GM19239 (cell line): ENCODE results near the gene KLF11.
"Not testable (repeated sequence)": the region's sequence is repeated elsewhere in the genome, so short reads cannot be mapped to it uniquely, and the experiment has no call there.

Experiments
- DNase-seq: peaks from one replicate; pipeline ENCODE4 v3.0.0; 2011; ENCODE audit warnings: low spot score; ENCODE audit not compliant: insufficient read length
- FAIRE-seq: peaks from 2 replicates; lab custom pipeline; 2011; peaks lifted over from hg19 to GRCh38; lab: Jason Lieb, UNC

The KLF11 gene

GRCh38 chr2:10022445-10022844 lies 20.9 kb upstream of the KLF11 start:
- FAIRE-seq, result no peak
- DNase-seq, result no peak

DNA sequence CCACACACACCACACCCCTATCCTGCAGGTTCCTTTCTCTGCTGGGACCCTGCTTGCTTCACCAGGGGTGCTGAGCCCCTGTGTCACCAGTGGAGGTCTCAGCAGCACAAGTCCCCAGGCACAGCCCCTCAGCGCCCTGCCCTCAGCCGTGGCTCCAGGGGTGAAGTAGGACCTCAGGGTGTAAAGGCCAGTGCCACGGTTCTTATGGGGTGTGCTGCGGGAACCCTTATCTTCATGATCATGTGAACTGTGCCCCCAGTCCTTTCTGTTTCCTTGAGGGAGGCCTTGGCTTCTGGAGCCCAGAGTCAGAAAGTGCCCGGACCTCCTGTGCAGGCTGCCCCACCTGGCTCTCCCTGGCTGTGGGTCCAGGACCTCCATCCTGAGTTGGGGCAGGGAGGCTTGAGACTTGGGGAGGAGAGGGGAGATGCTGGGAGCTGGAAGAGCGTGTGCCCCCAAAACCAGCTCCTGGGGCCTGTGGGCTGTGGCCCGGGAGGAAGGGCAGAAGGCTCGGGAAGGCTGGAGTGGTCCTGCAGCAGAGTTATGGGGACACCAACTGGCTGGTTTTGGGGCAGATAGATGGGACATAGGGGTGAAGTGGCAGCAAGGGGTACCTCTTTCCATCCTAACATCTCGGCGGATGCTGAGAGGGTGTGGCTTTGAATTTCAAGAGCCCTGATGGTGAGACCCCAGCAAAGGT lies 20.2 kb upstream of the KLF11 start:
- DNase-seq (no peak), FAIRE-seq (no peak)

DNA sequence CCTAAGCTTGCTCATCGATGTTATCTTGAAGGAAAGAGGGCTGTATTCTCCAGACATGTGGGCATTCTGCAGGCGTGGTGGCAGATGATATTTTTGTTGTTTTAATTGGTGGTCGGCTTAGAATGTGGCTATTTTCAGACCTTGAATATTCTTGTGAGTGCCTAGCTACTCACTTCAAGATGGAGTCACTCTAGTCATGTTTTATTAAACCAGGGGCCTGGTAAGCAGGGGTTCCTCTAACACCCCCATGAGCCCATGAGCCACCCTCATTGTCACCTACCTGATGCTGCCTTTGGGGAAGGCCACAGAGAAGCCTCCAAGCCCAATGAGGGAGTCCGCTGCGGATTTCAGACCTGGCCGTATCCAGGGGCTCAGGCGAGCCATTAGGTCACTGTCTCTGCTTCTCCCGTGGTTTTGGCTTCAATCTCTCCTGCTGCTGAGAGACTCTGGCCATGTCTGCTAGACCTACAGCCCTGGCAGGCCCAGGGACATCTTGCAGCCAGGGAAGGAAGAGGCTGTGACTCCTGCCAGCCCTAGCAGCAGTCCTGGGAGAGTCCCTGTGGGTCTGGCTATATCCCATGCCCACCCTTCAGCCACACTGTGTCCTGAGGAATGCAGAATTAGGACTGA lies 16.3 kb upstream of the KLF11 start:
- FAIRE-seq (no peak), DNase-seq (no peak)

DNA sequence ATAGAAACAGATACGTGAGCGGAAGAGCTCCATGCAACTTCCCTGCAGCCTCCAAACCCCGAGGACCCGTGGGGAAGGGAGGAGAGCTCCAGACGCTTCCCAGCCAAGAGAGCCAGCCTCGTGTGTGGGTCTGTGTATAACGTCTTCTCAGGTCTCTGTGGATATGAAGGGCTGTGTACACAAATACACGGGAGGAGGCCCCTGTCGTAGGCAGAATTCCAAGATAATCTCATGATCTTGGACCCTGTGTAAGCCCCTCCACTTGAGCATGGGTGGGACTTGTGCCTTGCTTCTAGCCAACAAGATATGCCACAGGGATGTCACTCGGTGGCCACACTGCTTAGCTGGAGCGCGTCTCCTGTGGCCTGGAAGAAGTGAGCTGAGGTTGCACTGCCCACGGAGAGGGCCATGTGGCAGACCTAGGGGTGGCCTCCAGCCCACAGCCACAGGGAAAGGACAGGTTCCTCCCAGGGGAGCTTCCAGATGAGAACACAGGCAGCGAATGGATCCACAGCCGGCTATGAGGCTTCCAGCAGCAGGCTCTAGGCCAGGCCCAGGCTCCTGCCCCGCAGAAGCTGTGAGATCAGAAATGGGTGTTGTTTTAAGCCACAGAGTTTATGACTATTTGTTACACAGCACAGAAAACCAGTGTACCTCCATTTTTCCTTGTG lies 15.6 kb upstream of the KLF11 start:
- FAIRE-seq (no peak), DNase-seq (no peak)

DNA sequence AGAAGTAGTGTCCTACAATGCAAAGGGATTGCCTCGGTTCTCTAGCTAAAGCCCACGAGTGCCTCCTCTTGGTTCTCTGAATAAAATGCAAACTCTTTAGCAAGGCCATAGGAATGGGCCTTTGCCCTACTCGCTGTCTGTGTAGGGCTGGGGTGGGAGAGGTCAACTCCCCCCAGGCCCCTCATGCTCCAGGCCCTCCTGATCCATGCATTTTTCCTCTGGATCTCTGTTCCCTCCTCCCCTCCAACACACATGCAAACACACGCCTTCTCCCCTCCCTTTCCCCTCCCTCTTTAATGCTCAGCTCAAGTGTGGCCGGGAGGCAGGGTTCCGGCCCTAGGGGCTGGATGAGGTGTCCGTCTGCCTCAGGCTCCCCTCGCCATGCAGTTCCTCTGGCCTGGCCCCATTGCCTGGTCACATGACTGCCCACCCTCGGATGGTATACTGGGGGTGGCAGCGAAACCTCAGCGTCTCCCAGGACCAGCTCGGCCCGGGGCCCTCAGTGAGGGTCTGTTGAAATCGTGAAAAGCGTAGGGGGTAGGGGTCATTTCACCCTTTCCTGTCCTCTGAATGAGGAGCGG lies 14.9 kb upstream of the KLF11 start:
- DNase-seq (no peak), FAIRE-seq (no peak)

DNA sequence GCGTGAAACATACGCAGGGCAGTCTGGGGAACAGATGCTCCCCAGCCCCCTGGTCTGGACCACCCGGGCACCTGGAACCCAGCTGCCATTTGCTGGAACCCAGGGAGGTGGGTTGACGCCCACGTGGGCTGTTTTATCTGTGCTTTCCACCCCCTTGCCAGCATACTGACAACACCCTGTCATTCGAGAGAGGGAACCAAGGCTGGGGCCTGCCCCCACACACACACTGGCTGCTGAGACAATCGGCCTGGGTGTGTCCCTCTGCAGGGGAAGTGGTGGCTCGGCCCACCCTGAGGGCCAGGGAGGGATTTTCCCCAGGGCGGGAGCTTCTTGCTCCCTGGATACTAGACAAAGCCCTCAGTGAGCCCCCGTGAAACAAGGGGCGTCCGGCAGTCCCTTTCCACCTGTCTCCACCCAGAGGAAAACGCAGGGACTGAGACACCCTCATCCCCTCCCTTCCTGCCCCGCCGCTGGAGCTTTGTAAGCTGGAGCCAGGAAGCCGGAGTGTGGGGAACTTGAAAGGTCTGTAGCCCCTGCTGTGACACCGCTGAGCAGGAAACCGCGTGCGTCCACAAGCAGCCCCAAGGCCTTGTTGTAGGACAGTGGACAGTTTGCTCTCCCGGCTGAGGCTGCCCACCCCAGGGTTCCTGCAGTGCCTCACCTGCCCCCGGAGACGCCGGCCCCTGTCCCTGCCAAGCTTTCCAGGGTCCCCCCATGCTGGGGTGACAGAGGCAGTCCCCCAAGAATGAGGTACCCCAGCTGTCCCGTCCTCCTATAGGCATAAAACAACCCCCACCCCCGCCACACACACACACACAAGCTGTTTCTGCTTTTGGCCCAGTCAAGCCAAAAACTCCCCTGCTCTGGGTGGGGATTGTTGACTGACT lies 14.1 kb upstream of the KLF11 start:
- FAIRE-seq (peak; percentile 85), DNase-seq (no peak)

DNA sequence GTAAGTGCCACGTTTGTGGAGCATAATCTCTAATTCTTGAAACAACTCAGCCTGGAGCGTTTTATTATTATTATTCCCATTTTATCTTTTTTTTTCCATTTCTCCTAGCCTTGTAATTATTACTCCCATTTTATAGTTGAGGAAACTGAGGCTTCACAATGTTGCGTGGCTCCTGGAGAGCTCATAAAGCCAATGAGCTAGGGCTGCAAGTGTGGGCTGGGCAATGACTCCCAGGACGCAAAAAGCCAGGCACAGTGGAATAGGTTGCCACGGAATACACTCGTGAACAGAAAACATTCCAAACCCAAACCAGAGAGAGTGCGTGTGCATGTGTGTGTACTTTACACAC lies 13.5 kb upstream of the KLF11 start:
- no peak for FAIRE-seq
- DNase-seq, result no peak

GRCh38 chr2:10030311-10030736 lies 13.0 kb upstream of the KLF11 start:
- no peak for FAIRE-seq
- no peak for DNase-seq

DNA sequence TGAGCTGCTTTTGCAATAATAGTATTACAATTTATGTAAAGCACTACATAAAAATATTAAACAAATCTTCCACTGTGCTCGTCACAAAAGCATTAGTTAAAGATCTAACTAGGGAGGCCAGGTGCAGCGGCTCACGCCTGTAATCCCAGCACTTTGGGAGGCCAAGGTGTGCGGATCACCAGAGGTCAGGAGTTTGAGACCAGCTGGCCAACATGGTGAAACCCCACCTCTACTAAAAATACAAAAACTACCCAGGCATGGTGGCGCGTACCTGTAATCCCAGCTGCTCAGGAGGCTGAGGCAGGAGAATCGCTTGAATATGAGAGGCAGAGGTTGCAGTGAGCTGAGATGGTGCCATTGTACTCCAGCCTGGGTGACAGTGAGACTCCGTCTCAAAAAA lies 12.6 kb upstream of the KLF11 start:
- not testable (repeated sequence) for FAIRE-seq, DNase-seq

DNA sequence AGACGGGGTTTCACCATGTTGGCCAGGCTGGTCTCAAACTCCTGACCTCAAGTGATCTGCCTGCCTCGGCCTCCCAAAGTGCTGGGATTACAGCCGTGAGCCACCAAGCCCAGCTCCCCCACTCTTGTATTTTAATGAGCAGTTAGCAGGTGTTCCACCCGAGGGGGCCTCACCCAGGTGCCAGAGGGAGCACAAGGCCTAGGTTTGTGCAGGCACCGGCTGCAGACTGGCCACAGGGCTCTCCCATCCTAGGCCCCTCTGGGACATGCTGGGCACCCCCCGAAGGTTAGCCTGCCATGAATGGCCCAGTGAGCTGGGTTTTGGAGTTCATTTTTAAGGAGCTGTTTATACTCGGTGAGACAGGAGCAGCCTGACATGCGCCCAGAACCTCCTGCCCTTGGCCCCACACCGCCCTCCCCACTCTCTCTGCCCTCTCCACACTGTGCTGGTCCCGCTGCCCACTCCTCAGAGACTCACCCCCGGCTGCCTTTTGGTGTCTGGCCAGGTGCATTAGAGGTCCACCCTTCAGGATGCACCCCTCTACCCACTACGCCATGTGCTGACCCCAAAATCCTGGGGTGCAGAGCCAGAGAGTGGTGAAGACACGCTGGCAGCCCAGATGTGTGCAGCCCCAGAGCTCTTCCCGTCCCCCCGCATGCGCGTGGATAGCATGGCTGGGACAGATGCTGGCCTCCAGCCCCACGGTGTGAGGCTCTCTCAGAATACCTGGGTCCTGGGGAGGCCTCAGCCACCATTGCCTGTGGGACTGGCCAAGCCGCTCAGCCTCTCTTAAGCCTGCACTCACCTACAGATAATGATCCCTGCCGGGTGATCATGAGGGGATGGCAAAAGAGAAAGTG lies 11.2 kb upstream of the KLF11 start:
- DNase-seq (no peak), FAIRE-seq (no peak)

DNA sequence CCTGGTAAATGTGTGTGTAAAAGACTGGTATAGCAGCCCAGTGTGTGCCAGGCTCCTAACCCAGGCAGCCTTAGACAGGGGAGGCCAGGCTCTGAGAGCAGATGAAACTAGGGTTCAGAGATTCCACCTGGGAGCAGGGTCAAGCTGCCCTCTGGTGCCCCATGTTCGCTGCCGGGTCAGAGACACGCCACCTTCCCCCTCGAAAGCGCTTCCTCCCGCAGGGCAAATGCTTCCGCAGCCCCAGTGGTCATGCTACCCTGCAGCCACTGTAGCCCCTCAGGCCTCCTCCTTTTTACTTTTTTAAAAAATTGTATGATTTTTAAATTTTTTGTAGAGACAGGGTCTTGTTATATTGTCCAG lies 10.6 kb upstream of the KLF11 start:
- no peak for DNase-seq
- FAIRE-seq, result no peak

DNA sequence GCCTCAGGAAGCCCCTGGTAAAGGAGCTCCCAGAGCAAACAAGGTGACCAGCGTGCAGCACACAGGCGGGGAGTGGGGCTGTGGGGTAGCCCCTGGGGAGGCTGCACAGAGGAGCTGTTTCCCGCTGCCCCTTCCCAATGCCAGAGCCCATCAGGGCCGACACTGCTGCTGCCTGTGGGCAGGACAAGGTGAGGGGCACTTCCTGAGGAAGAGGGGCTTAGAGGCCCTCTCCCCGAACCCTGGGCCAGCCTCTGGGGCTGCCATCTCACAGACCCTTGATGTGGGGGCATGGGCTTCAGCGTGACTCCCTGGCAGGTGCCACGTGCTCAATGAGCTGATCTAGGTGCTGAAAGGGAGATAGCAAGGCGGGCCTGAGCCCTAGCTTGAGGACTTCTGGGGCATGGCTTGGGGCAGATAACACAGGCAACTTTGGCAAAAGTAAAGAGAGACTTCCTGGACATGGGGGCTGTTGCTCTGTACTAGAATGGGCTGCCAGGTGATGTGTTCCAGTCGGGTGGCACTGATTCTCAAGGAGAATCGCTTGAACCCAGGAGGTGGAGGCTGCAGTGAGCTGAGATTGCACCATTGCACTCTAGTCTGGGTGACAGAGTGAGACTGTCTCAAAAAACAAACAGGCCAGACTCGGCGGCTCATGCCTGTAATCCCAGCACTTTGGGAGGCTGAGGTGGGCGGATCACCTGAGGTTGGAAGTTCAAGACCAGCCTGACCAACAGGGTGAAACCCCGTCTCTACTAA lies 9.9 kb upstream of the KLF11 start:
- FAIRE-seq (no peak), DNase-seq (no peak)

DNA sequence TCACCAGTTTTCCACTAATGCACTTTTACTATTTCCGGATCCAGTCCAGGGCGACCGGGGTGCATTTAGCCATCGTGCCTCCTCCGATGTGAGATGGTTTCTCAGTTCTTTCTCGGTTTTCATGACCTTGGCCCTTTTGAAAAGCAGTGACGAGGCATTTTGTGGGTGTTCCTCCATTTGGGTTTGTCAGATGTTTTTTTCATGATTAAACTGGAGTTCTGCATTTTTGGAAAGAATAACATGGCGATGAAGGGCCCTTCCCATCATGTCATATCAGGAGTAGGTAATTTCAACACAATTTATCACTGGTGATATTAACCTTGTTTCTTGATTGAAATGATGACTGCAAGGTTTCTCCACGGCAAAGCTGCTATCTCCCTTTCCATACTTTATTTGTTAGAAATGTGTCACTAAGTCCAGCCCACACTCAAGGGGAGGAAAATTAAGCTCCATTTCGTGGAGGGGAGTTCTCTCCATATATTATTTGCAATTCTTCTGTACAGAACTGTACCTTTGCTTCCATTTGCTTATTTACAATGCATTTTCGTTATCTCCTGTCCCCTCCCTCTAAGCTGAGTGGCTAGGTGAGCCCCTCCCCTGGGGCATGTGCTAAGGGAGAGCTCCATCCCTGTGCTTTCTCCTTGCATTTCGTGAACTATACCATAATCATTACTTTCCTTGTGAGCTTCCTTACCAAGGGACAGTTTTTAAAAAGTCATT lies 8.9 kb upstream of the KLF11 start:
- FAIRE-seq, result no peak
- no peak for DNase-seq

GRCh38 chr2:10035053-10035422 lies 8.3 kb upstream of the KLF11 start:
- DNase-seq, result no peak
- FAIRE-seq, result no peak

DNA sequence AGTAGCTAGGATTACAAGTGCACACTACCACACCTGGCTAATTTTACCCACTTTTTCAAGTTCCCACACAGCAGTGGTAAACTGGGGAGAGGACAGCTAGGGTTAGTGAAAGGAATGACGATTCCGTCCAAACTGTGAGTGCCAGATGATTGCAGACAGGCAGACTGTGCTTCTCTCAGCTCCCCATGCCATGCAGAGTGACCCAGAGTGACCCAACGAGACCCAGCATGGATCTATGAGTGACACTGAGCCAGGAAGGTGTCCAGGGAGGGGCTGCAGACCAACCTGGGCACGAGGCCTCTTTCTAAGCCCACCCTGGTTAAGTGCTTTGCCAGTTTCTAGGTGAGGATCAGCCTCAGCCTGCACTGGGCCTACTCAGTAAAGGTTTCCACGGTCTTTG lies 7.7 kb upstream of the KLF11 start:
- FAIRE-seq (no peak), DNase-seq (no peak)

DNA sequence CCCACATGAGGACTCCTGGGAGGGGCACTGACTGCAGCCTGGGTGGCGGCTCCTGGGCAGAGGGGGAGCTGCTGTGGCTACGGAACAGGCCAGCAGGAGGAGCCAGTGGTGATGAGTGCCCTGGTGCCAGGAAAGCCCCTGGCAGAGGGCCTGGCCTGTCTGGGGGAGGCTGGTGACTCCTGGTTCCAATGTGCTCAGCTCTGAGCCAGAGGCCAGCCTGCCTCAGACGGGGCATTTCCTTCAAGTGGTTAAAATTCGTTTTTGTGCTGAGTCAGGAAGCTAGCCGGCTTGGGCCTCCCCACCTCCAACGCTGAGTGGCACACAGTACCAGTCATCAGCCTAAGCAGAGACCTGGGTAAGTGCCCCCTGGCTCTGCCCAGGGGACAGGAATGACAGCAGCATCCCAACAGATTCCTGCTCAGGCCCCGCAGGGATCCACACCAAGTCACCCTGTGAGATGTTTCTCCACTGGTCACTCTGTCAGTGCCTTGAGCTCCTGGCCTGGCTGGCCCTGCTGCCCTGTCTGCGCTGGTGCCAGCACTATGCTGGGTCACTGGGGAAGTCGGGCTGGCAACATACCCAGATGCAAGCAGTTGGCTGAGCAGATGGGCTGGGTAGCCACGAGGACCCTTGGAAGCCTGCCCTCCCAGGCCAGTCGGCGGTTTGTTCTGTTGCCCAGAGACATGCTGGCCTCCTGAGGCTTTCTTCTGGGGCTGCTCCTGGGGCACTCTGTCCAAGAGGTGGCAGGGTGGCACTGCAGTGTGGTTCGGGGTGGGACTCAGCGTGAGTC lies 7.1 kb upstream of the KLF11 start:
- no peak for DNase-seq
- FAIRE-seq, result no peak

DNA sequence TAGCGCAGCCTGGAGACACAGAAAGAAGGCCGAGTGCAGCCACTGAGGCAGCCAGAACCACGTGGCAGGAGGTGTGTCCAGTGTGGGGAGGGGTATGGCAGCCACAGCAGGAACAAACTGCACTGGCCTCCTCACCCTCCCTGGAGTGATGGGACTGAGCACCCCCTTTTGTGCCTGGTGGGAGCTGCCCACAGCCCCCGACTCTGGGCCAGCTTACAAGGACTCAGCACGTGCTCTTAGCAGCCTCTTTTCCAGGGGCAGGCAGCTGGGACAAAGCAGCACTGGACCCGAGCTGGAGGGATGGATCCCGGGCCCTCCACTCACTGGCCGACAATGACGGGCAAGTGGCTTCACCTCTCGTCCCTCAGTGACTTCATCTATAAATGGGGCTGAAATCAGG lies 5.2 kb upstream of the KLF11 start:
- no peak for FAIRE-seq
- no peak for DNase-seq

DNA sequence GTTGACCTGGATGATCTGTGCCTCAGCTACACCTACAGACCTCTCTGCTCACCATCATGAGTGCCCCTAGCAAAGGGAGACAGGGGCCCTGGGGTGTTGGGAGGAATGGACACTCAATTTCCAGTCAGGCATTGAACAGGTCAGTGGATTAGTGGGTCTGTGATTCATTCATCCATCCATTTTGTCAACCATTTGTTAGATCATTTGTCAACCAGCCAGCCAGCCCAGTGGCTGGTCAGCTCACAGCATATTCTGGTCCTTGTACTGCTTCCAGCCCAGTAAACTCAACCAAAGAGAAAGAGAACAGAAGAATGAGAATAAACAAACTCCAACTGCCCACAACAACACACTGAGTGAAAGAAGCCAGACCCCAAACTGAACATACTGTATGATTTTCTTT lies 4.6 kb upstream of the KLF11 start:
- FAIRE-seq (no peak), DNase-seq (no peak)
